Mammary epithelial cell (primary cell): ENCODE measurements around the gene GRID1.

Source experiments
- EZH2 ChIP-seq: IDR thresholded peaks from 2 replicates; pipeline ENCODE4 v1.6.1; 2012; ENCODE audit warnings: low read length, inconsistent platforms, borderline replicate concordance
- TF ChIP-seq, protein P1 (sequence below), 2 donors: IDR thresholded peaks in 1 of 2; conservative IDR thresholded peaks in 1 of 2; 2 replicates each; pipeline ENCODE4 v1.5.1; 2011 to 2012; ENCODE audit warnings: inconsistent platforms in 2 of 2, low read length in 2 of 2, mild to moderate bottlenecking in 2 of 2, control low read depth in 1 of 2, low read depth in 1 of 2; ENCODE audit not compliant: insufficient read depth in 1 of 2; ENCODE audit errors: extremely low read depth in 1 of 2

DNA sequence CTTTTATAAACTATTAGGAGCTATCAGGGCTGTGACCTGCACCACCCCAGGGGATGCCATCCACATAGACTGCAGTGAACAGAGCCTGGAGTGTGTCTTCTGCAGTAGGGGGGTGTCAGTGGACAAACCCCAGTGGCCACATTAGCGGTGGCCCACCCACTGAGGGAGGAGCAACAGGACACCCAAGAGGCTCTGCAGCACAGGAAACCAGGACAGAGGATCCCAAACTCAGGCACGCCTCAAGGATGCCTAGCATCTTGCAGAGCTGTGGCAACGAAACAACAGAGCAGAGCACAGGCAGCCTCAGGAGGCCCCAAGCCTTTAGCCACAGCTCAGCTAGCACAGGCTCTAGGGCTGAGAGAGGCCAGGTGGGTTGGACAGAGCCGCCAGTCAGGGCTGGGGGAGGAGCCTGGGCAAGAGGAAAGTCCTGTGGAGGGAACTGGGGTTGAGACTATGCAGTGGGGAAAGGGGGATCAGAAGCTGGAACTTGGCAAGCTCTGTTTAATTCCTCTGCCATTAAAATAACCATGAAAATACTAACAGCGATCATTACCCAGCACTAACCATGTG lies 53.8 kb downstream of the GRID1 start:
- TF ChIP-seq, protein P1, sequence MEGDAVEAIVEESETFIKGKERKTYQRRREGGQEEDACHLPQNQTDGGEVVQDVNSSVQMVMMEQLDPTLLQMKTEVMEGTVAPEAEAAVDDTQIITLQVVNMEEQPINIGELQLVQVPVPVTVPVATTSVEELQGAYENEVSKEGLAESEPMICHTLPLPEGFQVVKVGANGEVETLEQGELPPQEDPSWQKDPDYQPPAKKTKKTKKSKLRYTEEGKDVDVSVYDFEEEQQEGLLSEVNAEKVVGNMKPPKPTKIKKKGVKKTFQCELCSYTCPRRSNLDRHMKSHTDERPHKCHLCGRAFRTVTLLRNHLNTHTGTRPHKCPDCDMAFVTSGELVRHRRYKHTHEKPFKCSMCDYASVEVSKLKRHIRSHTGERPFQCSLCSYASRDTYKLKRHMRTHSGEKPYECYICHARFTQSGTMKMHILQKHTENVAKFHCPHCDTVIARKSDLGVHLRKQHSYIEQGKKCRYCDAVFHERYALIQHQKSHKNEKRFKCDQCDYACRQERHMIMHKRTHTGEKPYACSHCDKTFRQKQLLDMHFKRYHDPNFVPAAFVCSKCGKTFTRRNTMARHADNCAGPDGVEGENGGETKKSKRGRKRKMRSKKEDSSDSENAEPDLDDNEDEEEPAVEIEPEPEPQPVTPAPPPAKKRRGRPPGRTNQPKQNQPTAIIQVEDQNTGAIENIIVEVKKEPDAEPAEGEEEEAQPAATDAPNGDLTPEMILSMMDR (conservative IDR thresholded peaks at IDR 0.05 in 1 of 2, IDR thresholded peaks at IDR 0.05 in 1 of 2; ENCODE audit: extremely low read depth in 1 of 2, insufficient read depth in 1 of 2, low read depth in 1 of 2, low read length in 2 of 2) = no peak
- TF ChIP-seq EZH2 = no peak
